Fibroblast of skin of scalp (primary cell): ENCODE measurements around the gene CTR9.
A peak's percentile ranks its signal among the peaks of the same experiment; 100 is the strongest.
"Not testable (repeated sequence)": the region's sequence is repeated elsewhere in the genome, so short reads cannot be mapped to it uniquely, and the experiment has no call there.

Experiments
- DNase-seq: peaks from one replicate; pipeline ENCODE4 v3.0.0-alpha.2; 2013

Gene CTR9

GRCh38 chr11:10784232-10785145 lies 33.4 kb downstream of the CTR9 start:
- DNase-seq, result no peak

DNA sequence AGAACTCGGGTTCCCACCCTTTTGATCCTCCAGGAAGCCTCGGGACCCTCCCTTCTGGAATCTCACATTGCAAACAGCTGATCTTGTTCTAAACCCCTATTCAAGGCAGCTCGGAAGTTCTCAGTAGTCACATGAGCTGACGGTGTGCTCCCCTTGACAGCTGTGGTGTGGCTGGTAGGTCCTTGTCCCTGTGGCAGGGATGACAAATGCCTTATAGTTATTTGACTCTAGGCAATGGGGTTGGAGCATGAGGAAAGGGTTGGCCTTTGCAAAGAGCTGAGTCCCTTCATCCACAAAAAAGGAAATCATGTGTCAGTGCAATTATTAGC lies 34.1 kb downstream of the CTR9 start:
- DNase-seq, result no peak

DNA sequence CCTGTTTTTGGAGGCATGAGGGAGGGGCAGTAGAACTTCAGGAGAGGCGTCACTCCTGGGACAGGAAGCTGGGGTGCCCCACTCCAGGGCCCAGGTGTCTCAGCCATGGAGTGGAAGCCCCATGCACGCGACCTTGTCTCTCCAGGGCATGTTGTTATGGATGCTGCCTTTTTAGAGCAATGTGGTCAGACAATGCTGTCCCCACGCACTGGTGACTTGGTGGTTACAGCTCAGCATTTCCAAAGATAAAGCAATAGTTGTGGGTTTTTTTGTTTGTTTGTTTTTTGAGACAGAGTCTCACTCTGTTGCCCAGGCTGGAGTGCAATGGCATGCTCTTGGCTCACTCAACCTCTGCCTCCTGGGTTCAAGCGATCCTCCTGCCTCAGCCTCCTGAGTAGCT lies 35.4 kb downstream of the CTR9 start:
- DNase-seq, result no peak

- peak; percentile 72 for DNase-seq
These were observed 41.5 kb downstream of the CTR9 start for GRCh38 chr11:10792385-10793068.

DNA sequence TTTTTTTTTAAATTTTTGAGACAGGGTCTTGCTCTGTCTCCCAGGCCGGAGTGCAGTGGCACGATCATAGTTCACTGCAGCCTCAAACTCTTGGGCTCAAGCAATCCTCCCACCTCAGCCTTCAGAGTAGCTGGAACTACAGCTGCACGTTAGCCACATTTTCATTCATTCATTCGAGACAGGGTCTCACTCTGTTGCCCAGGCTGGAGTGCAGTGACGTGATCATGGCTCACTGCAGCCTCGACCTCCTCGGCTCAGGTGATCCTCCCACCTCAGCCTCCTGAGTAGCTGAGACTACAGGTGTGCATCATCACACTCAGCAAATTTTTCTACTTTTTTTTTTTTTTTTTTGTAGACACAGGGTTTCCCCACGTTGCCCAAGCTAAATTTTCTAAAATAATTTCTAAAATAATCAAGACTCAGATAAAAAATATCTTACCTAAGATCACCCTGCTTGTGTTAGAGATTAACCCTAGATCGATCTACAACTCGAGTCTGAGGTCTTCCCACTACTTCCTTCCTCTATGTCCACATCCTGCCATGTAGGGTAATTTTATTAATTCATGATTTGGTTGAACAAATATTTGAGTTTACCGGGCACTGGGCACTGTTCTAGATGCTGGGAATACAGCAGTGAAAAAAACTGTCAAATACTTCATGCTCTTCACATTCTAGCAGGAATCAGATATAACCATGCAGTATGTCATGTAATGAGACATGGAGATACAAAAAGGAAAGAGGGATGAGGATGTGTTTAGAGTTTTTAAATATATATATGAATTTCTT lies 42.6 kb downstream of the CTR9 start:
- no peak for DNase-seq

- no peak for DNase-seq
These were observed 45.1 kb downstream of the CTR9 start for GRCh38 chr11:10796191-10796590.

DNA sequence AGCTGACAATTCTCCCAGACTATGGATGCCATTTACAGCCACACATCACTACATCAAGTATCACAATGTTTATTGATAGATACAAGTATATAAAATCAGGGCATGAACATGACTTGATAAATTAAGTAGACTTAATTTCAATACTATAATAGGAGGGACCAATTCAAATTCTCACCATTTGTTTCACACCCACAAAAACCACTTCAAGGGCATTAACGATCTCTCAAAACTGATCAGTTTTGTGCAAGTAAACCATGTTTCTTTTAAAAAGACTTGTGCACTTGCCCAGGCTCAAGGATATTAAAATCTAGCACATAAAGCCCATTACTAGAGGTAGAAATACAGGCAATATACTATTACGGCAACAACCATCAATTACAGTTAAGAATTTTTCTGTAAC lies 46.0 kb downstream of the CTR9 start:
- DNase-seq, result no peak

DNA sequence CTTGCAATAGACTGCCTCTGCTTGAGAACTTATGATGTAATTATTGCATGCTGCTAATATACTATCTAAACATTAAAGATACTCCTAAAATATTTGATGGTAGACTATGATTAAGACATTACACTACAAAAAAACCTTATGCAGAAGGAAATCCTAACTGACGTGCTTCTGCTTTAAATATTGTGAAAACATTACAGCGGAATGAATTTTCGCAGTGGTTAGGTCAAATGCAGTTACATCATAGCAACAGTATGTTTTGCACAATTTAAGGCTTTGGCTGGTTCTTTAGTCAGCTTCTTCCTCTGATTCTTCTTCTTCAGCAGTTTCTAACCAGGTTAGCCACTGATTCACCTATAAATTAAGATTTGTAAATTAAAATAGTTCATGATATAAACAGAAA lies 46.5 kb downstream of the CTR9 start:
- DNase-seq, result no peak

GRCh38 chr11:10798330-10798928 lies 47.4 kb downstream of the CTR9 start:
- DNase-seq, result no peak

DNA sequence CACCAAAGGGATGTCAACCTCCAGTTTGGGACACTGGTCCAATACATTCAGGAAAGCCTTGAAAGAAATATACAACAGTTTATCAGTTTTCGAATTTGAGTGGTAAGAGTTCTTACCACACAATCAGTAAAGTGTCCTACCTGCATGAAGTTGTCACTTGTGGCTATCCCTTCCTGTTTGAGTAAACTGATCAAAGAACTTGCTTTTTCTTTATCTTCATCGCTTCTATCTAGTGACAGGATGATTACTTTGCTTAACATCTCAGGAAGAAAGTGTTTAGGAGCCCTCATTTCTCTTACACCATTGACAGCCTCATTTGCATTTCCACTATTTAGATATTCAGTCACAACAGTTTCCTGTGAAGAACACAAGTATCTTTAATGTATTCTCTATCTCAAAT lies 49.2 kb downstream of the CTR9 start:
- DNase-seq, result no peak

GRCh38 chr11:10803676-10804075 lies 52.6 kb downstream of the CTR9 start:
- DNase-seq, result no peak

GRCh38 chr11:10805741-10806140 lies 54.7 kb downstream of the CTR9 start:
- no peak for DNase-seq

DNA sequence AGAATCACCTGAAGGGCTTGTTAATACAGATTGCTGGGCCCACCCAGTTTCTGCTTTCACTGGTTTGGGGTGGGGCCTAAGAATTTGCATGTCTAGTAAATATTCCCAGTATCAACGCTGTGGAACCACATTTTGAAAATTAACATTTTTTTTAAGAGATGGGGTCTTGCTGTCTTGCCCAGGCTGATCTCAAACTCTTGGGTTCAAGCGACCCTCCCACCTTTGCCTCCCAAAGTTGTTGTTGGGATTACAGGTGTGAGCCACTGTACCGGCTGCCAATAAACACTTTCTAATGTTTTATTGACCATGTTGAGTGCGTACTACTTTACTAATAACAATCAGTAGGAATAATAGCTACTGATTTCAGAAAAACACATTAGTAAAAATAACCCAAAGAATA lies 55.2 kb downstream of the CTR9 start:
- no peak for DNase-seq

GRCh38 chr11:10807493-10808234 lies 56.6 kb downstream of the CTR9 start:
- peak; percentile 49 for DNase-seq

DNA sequence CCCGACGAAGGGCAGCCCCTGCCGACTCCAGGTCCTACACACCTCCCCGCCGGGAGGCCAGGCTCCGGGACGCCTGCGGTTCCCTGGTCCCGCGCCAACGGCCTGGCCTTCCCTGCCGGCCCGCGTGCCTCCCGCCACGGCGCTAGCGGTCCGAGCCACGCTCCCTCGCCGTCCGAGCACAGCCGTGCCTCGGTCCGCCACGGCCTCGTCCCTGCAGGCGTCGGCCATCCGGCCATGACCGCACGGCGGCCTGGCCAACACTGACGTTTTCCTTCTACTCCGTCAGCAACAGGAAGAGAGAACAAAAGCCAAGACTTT lies 57.1 kb downstream of the CTR9 start:
- no peak for DNase-seq

GRCh38 chr11:10808553-10809372 lies 57.7 kb downstream of the CTR9 start, which contains the start of gene EIF4G2:
EIF4G2 (minus strand) TSS chr11:10808926.
- DNase-seq, result peak; percentile 99

GRCh38 chr11:10809373-10810160 lies 58.5 kb downstream of the CTR9 start:
- peak; percentile 91 for DNase-seq

- DNase-seq, result no peak
These were observed 62.9 kb downstream of the CTR9 start for GRCh38 chr11:10813945-10814344.

GRCh38 chr11:10818594-10818993 lies 67.5 kb downstream of the CTR9 start:
- DNase-seq, result peak; percentile 87

DNA sequence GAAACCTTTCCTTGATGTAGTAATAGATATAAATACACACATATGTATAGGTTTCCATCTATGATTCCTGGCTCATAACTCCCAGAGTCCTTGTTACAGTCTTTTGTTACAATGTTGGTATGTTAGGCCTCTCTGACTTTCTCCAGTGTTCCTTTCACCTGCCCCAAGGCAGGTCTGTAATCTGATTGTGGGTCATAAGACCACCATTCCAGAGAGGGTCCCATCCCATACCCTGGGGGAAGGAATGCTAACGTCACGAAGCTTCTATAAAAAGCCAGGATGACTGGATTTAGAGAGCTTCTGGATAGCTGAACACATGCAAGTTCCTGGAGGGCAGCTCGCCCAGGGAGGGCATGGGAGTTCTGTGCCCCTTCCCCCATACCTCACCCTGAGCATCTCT lies 71.4 kb downstream of the CTR9 start:
- DNase-seq, result not testable (repeated sequence)
